BE2C (cell line): ENCODE results near the gene PLB1.

Source experiments
- DNase-seq: peaks from one replicate; pipeline ENCODE4 v3.0.0-alpha.2; 2020
- H3K27me3 ChIP-seq: fragments of 250-450 bp; sonication (Bioruptor Pico); 2 replicates; pipeline ENCODE4 v1.5.1; 2020; ENCODE audit warnings: mild to moderate bottlenecking
- H3K36me3 ChIP-seq: fragments of 250-450 bp; sonication (Bioruptor Pico); 2 replicates; pipeline ENCODE4 v1.5.1; 2020; ENCODE audit warnings: mild to moderate bottlenecking
- H3K4me1 ChIP-seq: fragments of 250-450 bp; sonication (Bioruptor Pico); 2 replicates; pipeline ENCODE4 v1.5.1; 2020
- H3K4me3 ChIP-seq: 2 replicates; pipeline ENCODE4 v1.5.1; 2011; ENCODE audit warnings: low read depth, low read length
- H3K9me3 ChIP-seq: fragments of 250-450 bp; sonication (Bioruptor Pico); 2 replicates; pipeline ENCODE4 v1.5.1; 2020
- TF ChIP-seq, protein P1 (sequence below): IDR thresholded peaks from 2 replicates; pipeline ENCODE4 v1.5.1; 2012; ENCODE audit warnings: mild to moderate bottlenecking, low read depth, low read length

The PLB1 gene

DNA sequence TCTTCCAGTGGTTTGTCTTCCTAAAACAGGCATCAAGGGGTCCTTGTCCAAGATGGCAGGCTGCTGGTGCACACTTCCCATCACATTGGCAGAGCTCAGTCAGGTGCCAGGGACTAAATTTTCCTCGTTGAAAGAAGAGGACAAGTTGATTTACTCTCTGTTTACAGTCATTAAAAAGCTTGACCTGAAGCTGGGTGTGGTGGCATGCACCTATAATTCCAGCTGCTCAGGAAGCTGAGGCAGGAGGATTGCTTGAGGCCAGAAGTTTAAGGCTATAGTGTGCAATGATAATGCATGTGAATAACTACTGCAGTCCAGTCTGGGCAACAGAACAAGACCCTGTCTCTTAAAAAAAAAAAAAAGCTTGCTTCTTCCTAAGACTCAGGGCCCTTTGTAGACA lies 3.6 kb upstream of the PLB1 start:
- Histone ChIP-seq H3K9me3 (no peaks in the 10 kb centered on the region), H3K4me1 (no peaks in the 10 kb centered on the region), H3K36me3 (no peaks in the 10 kb centered on the region), H3K4me3 (no peak overlapping the region), H3K27me3 (no peaks in the 10 kb centered on the region)
- no peak for DNase-seq
- TF ChIP-seq, protein P1, sequence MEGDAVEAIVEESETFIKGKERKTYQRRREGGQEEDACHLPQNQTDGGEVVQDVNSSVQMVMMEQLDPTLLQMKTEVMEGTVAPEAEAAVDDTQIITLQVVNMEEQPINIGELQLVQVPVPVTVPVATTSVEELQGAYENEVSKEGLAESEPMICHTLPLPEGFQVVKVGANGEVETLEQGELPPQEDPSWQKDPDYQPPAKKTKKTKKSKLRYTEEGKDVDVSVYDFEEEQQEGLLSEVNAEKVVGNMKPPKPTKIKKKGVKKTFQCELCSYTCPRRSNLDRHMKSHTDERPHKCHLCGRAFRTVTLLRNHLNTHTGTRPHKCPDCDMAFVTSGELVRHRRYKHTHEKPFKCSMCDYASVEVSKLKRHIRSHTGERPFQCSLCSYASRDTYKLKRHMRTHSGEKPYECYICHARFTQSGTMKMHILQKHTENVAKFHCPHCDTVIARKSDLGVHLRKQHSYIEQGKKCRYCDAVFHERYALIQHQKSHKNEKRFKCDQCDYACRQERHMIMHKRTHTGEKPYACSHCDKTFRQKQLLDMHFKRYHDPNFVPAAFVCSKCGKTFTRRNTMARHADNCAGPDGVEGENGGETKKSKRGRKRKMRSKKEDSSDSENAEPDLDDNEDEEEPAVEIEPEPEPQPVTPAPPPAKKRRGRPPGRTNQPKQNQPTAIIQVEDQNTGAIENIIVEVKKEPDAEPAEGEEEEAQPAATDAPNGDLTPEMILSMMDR = no peak

DNA sequence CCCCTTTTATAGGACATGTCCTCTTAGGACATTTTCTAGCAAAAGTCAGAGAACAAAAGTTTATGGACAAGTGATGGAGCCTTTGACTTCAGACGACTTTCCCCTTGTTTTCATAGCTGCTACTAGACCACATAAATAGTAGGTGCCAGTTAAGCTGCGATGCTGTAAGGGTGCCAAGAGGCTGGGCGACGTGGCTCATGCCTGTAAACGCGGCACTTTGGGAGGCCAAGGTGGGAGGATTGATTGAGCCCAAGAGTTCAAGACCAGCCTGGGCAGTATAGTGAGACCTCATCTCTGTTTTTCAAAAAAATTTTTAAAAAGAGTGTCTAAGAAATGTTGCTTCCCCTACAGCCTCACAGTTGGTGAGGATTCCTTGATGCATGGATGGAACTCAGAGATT lies 2.2 kb upstream of the PLB1 start:
- Histone ChIP-seq H3K36me3 (no peaks in the 10 kb centered on the region), H3K27me3 (no peaks in the 10 kb centered on the region), H3K4me3 (no peak overlapping the region), H3K9me3 (no peaks in the 10 kb centered on the region), H3K4me1 (no peaks in the 10 kb centered on the region)
- TF ChIP-seq, protein P1 = no peak
- no peak for DNase-seq

DNA sequence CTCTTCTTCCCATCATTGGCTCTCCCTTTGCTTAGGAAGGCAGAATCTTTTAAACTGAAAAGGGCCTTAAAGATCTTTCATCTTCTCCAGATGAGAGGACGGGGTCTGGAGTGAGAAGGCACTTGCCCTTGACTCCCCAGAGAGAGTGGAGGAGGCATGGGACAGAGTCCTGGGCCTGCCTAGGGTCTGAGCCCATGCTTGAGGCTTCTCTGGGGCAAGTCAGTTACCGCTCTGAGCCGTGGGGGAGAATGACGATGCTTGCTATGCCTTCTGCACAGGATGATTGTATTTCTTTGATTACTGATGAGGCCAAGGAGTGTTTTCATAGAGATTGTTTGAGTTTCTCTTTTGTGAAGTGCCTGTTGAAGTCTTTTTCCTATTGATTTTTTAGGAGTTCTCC lies 921 bp downstream of the PLB1 start:
- no peak overlapping the region for H3K4me3 ChIP-seq
- H3K9me3 ChIP-seq = no peaks in the 10 kb centered on the region
- no peak for DNase-seq
- no peaks in the 10 kb centered on the region for H3K27me3 ChIP-seq
- no peaks in the 10 kb centered on the region for H3K36me3 ChIP-seq
- TF ChIP-seq, protein P1 = no peak
- peaks cover 3% of the 10 kb centered on the region; the same call in 1 of the 2 replicates for H3K4me1 ChIP-seq

DNA sequence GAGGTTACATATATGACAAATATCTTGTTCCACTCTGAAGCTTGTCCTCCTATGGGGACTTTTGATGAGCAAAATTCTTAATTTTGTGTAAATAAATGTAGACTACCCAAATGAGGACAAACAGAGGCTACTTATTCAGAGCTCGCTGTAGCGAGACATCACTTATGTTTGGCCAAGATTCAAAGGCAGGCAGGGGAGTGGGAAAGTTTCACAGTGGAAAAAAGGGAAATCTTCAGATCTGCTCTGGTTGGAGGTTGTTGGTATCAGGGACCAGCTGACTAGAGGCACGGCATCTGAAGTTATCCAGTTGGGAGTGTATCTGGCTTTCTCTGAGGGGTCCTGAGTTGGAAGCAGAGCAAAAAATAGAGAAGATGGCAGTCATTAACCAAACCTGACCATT lies 1.3 kb downstream of the PLB1 start:
- DNase-seq = no peak
- Histone ChIP-seq H3K4me3 (no peak overlapping the region), H3K36me3 (no peaks in the 10 kb centered on the region), H3K4me1 (peaks cover 3% of the 10 kb centered on the region; the same call in 1 of the 2 replicates), H3K9me3 (no peaks in the 10 kb centered on the region), H3K27me3 (no peaks in the 10 kb centered on the region)
- TF ChIP-seq, protein P1 = no peak

DNA sequence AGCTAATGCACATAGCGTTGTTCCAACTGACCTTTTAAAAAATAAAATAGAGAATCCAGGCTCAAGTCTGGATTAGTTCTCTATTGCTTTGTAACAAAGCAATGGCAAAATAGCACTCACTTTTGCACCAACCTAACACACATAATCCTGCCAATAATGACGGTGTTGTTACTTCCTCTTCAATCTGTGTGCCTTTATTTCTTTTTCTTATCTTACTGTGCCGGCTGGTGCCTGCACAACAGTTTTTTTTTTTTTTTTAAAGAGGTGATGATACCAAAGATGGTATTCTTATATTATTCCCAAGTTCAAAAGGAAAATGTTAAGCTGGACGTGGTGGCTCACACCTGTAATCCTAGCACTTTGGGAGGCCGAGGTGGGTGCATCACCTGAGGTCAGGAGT lies 3.4 kb downstream of the PLB1 start:
- no peaks in the 10 kb centered on the region for H3K36me3 ChIP-seq
- peaks cover 3% of the 10 kb centered on the region; the same call in 1 of the 2 replicates for H3K4me1 ChIP-seq
- no peak for DNase-seq
- no peaks in the 10 kb centered on the region for H3K27me3 ChIP-seq
- no peaks in the 10 kb centered on the region for H3K9me3 ChIP-seq
- TF ChIP-seq, protein P1 = no peak
- H3K4me3 ChIP-seq = no peak overlapping the region

DNA sequence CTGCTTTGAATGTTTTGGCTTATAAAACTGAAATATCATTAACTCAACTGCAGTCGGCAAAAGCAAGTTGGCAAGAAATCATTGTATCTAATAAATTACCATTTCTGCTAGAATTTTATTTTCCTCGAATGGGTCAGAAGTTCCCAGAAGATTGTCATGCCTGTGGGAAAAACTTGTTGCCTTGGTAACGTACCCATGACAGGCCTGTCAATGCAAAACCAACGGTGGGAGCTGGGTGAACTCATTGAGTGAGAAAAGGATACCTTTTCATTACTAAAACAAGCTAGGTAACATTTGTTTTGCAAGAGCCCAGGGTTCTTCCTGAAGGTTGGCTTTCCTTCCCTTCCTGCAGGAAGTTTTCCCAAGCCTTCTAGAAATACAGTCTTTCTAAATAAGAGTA lies 9.5 kb downstream of the PLB1 start:
- TF ChIP-seq, protein P1 = no peak
- Histone ChIP-seq H3K4me3 (no peak overlapping the region), H3K9me3 (no peaks in the 10 kb centered on the region), H3K4me1 (peaks cover 5% of the 10 kb centered on the region; the same call in 1 of the 2 replicates), H3K27me3 (no peaks in the 10 kb centered on the region), H3K36me3 (no peaks in the 10 kb centered on the region)
- DNase-seq = no peak
